GM20000 (cell line): ENCODE data around the gene POLG.

Source experiments
- DNase-seq: peaks from one replicate; pipeline ENCODE4 v3.0.0; 2012; ENCODE audit warnings: low spot score
- TF ChIP-seq, protein P1 (sequence below): IDR thresholded peaks from 2 replicates; pipeline ENCODE4 v1.5.1; 2012; ENCODE audit warnings: mild to moderate bottlenecking, control low read depth; ENCODE audit errors: extremely low read depth, missing control alignments

POLG gene

DNA sequence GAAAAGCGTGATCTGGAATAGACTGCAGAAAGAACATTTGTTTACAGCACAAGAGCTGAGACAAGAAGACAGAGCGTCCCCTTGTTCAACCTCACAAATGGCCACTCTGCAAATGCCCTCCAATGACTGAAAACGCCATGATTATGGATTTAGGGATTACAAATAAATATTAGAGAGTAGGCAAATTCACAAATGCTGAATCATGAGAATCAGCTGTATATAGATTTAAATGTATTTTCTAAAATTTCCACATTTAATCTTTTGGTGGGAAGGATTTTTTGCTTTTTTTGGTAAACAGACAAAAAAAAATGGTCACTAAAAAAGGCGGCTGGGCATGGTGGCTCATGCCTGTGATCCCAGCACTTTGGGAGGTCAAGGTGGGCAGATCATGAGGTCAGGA lies 10.6 kb upstream of the POLG start:
- TF ChIP-seq, protein P1, sequence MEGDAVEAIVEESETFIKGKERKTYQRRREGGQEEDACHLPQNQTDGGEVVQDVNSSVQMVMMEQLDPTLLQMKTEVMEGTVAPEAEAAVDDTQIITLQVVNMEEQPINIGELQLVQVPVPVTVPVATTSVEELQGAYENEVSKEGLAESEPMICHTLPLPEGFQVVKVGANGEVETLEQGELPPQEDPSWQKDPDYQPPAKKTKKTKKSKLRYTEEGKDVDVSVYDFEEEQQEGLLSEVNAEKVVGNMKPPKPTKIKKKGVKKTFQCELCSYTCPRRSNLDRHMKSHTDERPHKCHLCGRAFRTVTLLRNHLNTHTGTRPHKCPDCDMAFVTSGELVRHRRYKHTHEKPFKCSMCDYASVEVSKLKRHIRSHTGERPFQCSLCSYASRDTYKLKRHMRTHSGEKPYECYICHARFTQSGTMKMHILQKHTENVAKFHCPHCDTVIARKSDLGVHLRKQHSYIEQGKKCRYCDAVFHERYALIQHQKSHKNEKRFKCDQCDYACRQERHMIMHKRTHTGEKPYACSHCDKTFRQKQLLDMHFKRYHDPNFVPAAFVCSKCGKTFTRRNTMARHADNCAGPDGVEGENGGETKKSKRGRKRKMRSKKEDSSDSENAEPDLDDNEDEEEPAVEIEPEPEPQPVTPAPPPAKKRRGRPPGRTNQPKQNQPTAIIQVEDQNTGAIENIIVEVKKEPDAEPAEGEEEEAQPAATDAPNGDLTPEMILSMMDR: no peak

DNA sequence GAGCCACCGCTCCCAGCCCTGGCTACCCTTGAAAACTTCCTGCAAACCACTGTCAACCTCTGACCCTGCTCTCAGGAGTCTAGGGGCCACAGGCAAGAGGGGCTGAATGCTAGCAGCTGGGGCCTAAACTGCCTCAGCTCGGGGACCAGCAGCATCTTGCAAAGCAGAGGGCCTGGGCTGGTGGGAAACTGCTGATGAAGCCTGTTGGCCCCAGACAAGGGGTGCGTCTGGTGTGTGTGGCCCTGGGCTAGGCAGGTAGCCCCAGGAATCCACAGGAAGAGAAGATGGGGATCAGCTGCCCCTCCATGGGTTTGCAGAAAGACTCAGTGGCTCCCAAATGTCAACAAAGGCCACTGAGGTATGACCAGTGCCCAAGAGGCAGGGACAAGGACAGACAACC lies 8.2 kb upstream of the POLG start:
- no peak for DNase-seq
- TF ChIP-seq, protein P1: no peak

More for the DNA sequence above, 10.6 kb upstream of the POLG start:
- no peak for DNase-seq

DNA sequence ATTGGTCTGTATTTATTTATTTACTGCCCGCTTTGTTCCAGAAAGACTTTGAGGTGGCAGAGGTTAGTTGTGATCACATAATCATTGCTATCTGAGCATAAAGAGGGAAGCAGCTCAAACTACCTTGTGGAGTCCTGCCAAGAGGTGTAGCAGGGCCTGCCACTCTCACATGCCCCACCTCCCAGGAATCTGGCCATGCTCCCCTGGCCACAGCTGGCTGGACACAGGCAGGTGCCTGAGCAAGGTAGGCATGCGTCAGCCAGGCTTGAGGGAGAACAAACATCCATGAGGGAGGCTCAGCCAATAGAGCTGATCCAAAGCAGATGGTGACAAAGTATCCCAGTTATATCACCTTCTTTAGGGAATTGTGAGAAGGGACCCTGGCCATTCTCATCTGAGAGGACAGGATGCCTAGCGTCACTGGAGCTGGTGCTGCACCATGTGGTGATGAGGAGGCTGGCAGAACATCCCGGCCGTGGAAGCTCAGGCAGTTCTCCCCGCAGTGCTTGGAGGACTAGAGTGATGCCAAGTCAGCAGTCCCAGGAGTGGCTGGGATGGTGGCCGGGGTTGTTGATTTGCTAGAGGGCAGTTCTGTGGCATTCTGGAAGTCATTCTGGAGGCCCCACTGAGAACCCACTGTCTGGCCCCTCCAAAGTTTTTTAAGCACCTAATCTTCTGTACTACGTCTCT lies 6.8 kb upstream of the POLG start:
- no peak for DNase-seq
- TF ChIP-seq, protein P1: no peak

DNA sequence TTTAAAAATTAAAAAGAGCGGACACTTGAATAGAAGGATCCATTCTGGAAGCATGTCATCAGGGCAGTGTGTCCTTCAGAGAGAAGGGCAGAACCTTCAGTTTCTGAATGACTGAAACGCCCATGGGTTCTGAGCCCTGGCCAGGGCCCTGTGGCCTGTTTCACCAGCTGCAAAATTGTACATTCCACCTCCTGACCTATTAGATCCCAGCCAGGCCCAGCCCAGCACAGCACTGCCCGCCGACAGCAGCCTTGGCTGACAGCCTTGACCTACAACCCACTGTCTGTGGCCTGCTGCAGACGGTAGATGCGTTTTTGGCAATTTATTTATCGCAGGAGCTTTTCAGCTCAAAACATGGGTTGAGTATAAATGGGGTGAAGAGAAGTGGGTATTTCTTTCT lies 5.9 kb upstream of the POLG start:
- TF ChIP-seq, protein P1: no peak
- no peak for DNase-seq

DNA sequence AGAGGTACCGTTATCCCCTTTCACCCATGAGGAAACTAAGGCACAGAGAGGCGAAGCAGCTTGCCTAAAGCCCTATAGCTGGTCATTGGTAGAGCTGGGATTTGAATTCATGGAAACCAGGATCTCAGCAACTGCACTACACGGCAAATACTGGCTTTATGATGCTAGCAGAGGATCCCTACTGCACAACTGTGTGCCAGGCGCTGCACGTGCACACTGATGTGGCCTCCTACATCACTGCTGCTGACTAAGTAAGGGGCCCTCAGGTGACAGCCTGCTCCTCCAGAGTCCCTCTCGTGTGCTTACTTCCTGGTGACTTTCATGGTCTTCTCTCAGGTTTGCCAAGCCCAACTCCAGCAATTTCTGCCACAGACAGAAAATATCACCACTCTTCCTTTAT lies 3.4 kb upstream of the POLG start:
- TF ChIP-seq, protein P1: no peak
- DNase-seq: no peak

DNA sequence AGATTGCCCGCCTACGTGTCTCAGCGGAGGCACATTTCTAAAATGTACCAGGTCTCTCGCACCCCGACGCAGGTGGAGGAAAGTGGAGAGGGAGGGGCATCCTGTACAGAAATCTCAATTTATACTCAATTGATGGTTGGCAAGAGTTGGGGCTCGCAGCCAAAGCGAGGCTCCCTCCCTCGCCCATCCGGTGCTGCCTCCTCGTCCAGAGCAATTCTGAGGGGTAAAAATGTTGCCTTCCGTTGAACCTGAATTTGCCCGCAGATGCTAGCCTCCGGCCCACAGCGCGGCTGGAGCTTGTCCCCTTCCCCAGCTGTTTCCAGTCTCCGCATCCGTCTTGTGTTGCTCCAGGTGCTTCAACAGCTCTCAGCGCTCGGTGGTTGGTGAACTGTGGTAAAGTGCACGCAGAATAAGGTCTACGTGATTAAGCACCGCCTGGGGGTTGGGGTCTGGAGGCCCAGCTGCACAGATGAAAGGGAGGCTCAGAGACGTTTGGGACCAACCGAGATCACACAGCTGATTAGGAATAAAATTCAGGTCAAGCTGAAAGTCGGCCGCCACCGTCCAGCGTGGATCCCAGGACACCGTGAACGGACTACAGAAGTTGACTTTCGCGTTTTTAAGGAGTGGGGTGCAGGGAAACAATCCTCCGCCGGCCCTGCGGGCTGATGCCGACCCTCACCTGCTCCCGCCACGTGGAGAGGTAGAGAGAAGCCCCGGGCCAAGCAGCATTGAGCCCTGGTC lies 846 bp upstream of the POLG start:
- no peak for DNase-seq
- TF ChIP-seq, protein P1: no peak

DNA sequence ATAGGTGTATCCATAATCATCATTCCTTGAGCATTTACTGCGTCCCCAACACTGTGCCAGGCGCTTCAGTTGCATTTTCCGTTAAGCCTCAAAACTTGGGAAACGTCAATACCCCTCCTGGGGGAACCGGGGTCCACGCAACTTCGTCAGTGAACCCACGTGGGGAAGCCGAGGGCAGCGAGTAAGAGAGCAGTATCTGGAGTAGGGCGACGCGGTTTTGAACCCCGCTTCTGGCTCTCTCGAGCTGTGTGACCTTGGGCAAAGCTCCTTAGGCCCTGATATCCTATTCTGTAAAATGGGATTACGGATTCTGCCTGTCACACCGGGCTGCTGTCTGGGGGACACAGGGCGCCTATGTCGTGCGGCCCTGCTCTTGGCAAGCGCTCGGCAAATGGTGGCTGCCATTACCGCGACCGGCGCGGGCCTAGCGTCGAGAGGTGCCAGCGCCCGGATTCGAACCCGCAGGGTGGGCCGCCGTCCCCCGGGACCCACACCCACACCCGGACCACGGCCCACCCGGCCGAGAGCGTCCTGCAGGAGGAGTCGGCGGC lies 590 bp downstream of the POLG start:
- TF ChIP-seq, protein P1: no peak
- no peak for DNase-seq
